Caco-2 (cell line): ENCODE measurements around the gene TANGO2. TPM values are rescaled to one million over a fixed set of nuclear protein-coding genes. Genes with fewer than 3 reads are reported as not detected.

ENCODE experiments used
- BruUV-seq: library from RNA; stranded (reverse); fragments of 400-500 nt; replicated peaks from 2 replicates; lab custom pipeline; 2021; lab: Mats Ljungman, UMichigan
- CTCF ChIA-PET: fragments of 300-600 bp; sonication (Branson Sonifier 250); formaldehyde crosslinking; loops from one replicate; lab custom pipeline; 2022; ENCODE audit warnings: antibody characterized with exemption; lab: Charles Lee
- POLR2A ChIA-PET: fragments of 300-600 bp; sonication (Branson Sonifier 250); formaldehyde crosslinking; loops from one replicate; lab custom pipeline; 2022; ENCODE audit warnings: antibody characterized with exemption; lab: Charles Lee
- DNase-seq, 2 experiments: peaks; one replicate each; pipeline versions ENCODE4 v3.0.0 to v3.0.0-alpha.2; 2020 to 2022
- H3K27me3 ChIP-seq: replicated peaks from 2 replicates; pipeline ENCODE4 v1.6.0; 2011; ENCODE audit warnings: low read length; ENCODE audit not compliant: control insufficient read depth, insufficient read depth
- H3K36me3 ChIP-seq: 2 replicates; pipeline ENCODE4 v1.5.1; 2011; ENCODE audit warnings: low read length; ENCODE audit not compliant: control insufficient read depth, insufficient read depth
- H3K4me1 ChIP-seq: fragments of 250-450 bp; sonication (Bioruptor Pico); 2 replicates; pipeline ENCODE4 v1.5.1; 2020; ENCODE audit warnings: mild to moderate bottlenecking
- H3K4me3 ChIP-seq: 2 replicates; pipeline ENCODE4 v1.5.1; 2011; ENCODE audit warnings: low read depth, mild to moderate bottlenecking, control low read depth, low read length
- H3K9me3 ChIP-seq: fragments of 250-450 bp; sonication (Bioruptor Pico); 2 replicates; pipeline ENCODE4 v1.5.1; 2020; ENCODE audit warnings: mild to moderate bottlenecking, moderate library complexity
- H3K27ac Mint-ChIP-seq: one replicate; pipeline ENCODE4 v1.8.0; 2022; ENCODE audit warnings: mixed read lengths; ENCODE audit not compliant: unreplicated experiment
- H3K27me3 Mint-ChIP-seq: one replicate; pipeline ENCODE4 v1.8.0; 2022; ENCODE audit warnings: mixed read lengths; ENCODE audit not compliant: insufficient read depth, unreplicated experiment
- H3K36me3 Mint-ChIP-seq: one replicate; pipeline ENCODE4 v1.8.0; 2022; ENCODE audit warnings: mild to moderate bottlenecking, mixed read lengths; ENCODE audit not compliant: insufficient read depth, unreplicated experiment
- H3K4me1 Mint-ChIP-seq: one replicate; pipeline ENCODE4 v1.8.0; 2022; ENCODE audit warnings: low read depth, mixed read lengths; ENCODE audit not compliant: unreplicated experiment
- H3K4me3 Mint-ChIP-seq: one replicate; pipeline ENCODE4 v1.8.0; 2022; ENCODE audit warnings: mild to moderate bottlenecking, moderate library complexity, mixed read lengths; ENCODE audit not compliant: unreplicated experiment
- H3K9me3 Mint-ChIP-seq: one replicate; pipeline ENCODE4 v1.8.0; 2022; ENCODE audit warnings: mixed read lengths; ENCODE audit not compliant: unreplicated experiment
- CTCF ChIP-seq, 2 experiments: fragments of 200-600 bp in 1 of 2; IDR thresholded peaks; 1 replicate in 1 of 2; 2 replicates in 1 of 2; pipeline versions ENCODE4 v1.5.1 to v1.8.0; 2011 to 2022; ENCODE audit warnings: antibody characterized with exemption in 1 of 2, control low read depth in 1 of 2, inconsistent platforms in 1 of 2, low read depth in 1 of 2, low read length in 1 of 2, mild to moderate bottlenecking in 1 of 2, moderate library complexity in 1 of 2; ENCODE audit not compliant: insufficient read depth in 1 of 2, severe bottlenecking in 1 of 2, unreplicated experiment in 1 of 2
- intact Hi-C: fragments of 100-400 bp; cut with micrococcal nuclease; formaldehyde crosslinking; loops from one replicate; pipeline ENCODE4 v1.10.0; 2022; ENCODE audit not compliant: unreplicated experiment
- total RNA-seq: library from RNA; stranded (reverse); gene quantifications from 2 replicates; pipeline ENCODE4 v1.2.3, GENCODE V29; 2022

TANGO2 gene
- total RNA-seq, 1 experiment from 2014 or later: 26.6 TPM

DNA sequence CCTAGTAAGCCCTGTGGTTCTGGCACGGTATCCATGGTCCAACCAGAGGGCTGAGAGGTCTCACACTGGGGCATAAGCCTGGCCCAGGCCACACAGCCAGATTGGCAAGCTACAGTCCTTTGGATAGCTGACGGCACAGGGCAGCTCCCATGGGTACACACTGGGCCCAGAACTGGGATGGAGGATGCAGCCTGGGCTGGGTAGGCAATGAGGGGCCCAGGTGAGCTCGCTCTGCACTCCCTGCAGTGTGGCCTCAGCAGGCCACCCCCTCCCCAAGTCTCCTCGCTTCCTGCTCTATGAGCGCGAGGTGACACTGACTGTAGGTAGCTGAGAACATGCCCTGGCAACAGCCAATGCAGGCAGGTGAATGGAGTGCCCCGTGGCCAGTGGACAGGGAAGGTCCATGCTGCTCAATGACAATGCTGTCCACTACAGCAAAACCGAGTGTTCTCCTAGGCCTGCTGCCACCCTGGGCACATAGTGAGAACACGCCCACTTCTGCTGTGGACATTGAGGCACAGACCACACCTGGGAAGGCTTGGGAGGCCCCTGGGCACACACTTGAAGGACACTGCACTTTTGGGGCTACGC lies 8.1 kb upstream of the TANGO2 start:
- no peak overlapping the region for H3K4me3 Mint-ChIP-seq
- no TSS peak for BruUV-seq
- H3K4me3 ChIP-seq: no peak overlapping the region
- TF ChIP-seq CTCF (IDR thresholded peaks at IDR 0.05; ENCODE audit: insufficient read depth in 1 of 2, low read depth in 1 of 2, low read length in 1 of 2, severe bottlenecking in 1 of 2, unreplicated experiment in 1 of 2): no peak
- intact Hi-C loops: no loop called here
- H3K9me3 ChIP-seq: no peaks in the 10 kb centered on the region
- H3K36me3 Mint-ChIP-seq: no peaks in the 10 kb centered on the region
- no peak for DNase-seq
- H3K27ac Mint-ChIP-seq: no peak overlapping the region
- no peaks in the 10 kb centered on the region for H3K9me3 Mint-ChIP-seq
- CTCF ChIA-PET: interaction anchor here (1.0 to 2.2 kb wide), 4 partner anchors 12 to 59 kb away, joined by 4 to 17 read pairs (median 4); no protein-coding TSS in a partner anchor
- no peaks in the 10 kb centered on the region for H3K27me3 ChIP-seq
- POLR2A ChIA-PET: no interaction called here
- H3K4me1 ChIP-seq: peaks cover 11% of the 10 kb centered on the region
- no peaks in the 10 kb centered on the region for H3K27me3 Mint-ChIP-seq
- no peaks in the 10 kb centered on the region for H3K36me3 ChIP-seq
- H3K4me1 Mint-ChIP-seq: no peaks in the 10 kb centered on the region

- Histone ChIP-seq H3K27me3 (no peaks in the 10 kb centered on the region), H3K4me3 (no peak overlapping the region), H3K36me3 (no peaks in the 10 kb centered on the region), H3K9me3 (no peaks in the 10 kb centered on the region), H3K4me1 (peaks cover 11% of the 10 kb centered on the region)
- no TSS peak for BruUV-seq
- H3K27me3 Mint-ChIP-seq: no peaks in the 10 kb centered on the region
- H3K4me1 Mint-ChIP-seq: no peaks in the 10 kb centered on the region
- POLR2A ChIA-PET: interaction anchor here (0.6 kb wide), 1 partner anchor 24 kb away, joined by 3 read pairs; no protein-coding TSS in a partner anchor
- no peak overlapping the region for H3K4me3 Mint-ChIP-seq
- CTCF ChIA-PET: interaction anchor here (0.5 to 2.2 kb wide), 5 partner anchors 11 to 98 kb away, joined by 4 to 17 read pairs (median 5); no protein-coding TSS in a partner anchor
- no peaks in the 10 kb centered on the region for H3K36me3 Mint-ChIP-seq
- peak; percentile 58 for DNase-seq
- peak; percentile 42 to 62 for TF ChIP-seq CTCF (IDR thresholded peaks at IDR 0.05; ENCODE audit: insufficient read depth in 1 of 2, low read depth in 1 of 2, low read length in 1 of 2, severe bottlenecking in 1 of 2, unreplicated experiment in 1 of 2)
- intact Hi-C loops: no loop called here
- no peaks in the 10 kb centered on the region for H3K9me3 Mint-ChIP-seq
- H3K27ac Mint-ChIP-seq: no peak overlapping the region
These were observed 7.5 kb upstream of the TANGO2 start for GRCh38 chr22:20013382-20013871.

GRCh38 chr22:20014526-20015186 lies 6.3 kb upstream of the TANGO2 start:
- intact Hi-C loops: loop anchor here (5.0 kb wide), 1 partner anchor 68 kb away; the partner anchor contains the start of gene DGCR8
- Histone ChIP-seq H3K27me3 (no peaks in the 10 kb centered on the region; the same call in 1 of the 2 replicates), H3K4me1 (peaks cover 11% of the 10 kb centered on the region), H3K4me3 (no peak overlapping the region), H3K36me3 (no peaks in the 10 kb centered on the region), H3K9me3 (no peaks in the 10 kb centered on the region)
- Mint-ChIP-seq H3K27me3 (no peaks in the 10 kb centered on the region), H3K4me3 (peak overlapping the region; percentile 57), H3K4me1 (no peaks in the 10 kb centered on the region), H3K36me3 (no peaks in the 10 kb centered on the region), H3K9me3 (no peaks in the 10 kb centered on the region), H3K27ac (no peak overlapping the region)
- TF ChIP-seq CTCF (IDR thresholded peaks at IDR 0.05; ENCODE audit: insufficient read depth in 1 of 2, low read depth in 1 of 2, low read length in 1 of 2, severe bottlenecking in 1 of 2, unreplicated experiment in 1 of 2): no peak
- BruUV-seq: no TSS peak
- CTCF ChIA-PET: interaction anchor here (1.7 to 2.2 kb wide), 2 partner anchors 10 to 44 kb away, joined by 4 to 17 read pairs; no protein-coding TSS in a partner anchor
- POLR2A ChIA-PET: no interaction called here
- no peak for DNase-seq
